Heart left ventricle (tissue), 16 donors: ENCODE data around the gene AGRN. TPM values are rescaled to one million over a fixed set of nuclear protein-coding genes. Genes with fewer than 3 reads are reported as not detected.
"Not testable (repeated sequence)": the region's sequence is repeated elsewhere in the genome, so short reads cannot be mapped to it uniquely, and the experiment has no call there.

Experiments used
- ATAC-seq, 4 donors: fragments of 200-7000 bp; cut with Tn5 transposase; one replicate each; pipeline ENCODE4 v1.9.1; 2020 to 2022; ENCODE audit warnings: moderate library complexity in 4 of 4, mild to moderate bottlenecking in 3 of 4, moderate number of reproducible peaks in 1 of 4
- DNase-seq, 5 donors: peaks; one replicate each; pipeline ENCODE4 v3.0.0-alpha.2; 2020
- H3K27ac ChIP-seq, 12 donors: fragments of 200-600 bp; sonication (generic) in 4 of 12; one replicate each; pipeline versions ENCODE4 v1.5.0 to v1.8.0; 2016 to 2022; ENCODE audit warnings: mild to moderate bottlenecking in 2 of 12
- H3K27me3 ChIP-seq, 9 donors: fragments of 200-600 bp; sonication (generic) in 2 of 9; one replicate each; pipeline versions ENCODE4 v1.5.1 to v1.8.0; 2016 to 2022; ENCODE audit warnings: mild to moderate bottlenecking in 3 of 9
- H3K36me3 ChIP-seq, 9 donors: fragments of 200-600 bp; sonication (generic) in 2 of 9; one replicate each; pipeline versions ENCODE4 v1.5.0 to v1.8.0; 2018 to 2022; ENCODE audit warnings: mild to moderate bottlenecking in 2 of 9
- H3K4me1 ChIP-seq, 12 donors: fragments of 200-600 bp; sonication (generic) in 4 of 12; one replicate each; pipeline versions ENCODE4 v1.5.0 to v1.8.0; 2016 to 2022; ENCODE audit warnings: mild to moderate bottlenecking in 3 of 12
- H3K4me3 ChIP-seq, 12 donors: fragments of 200-600 bp; sonication (generic) in 4 of 12; one replicate each; pipeline versions ENCODE4 v1.5.0 to v1.8.0; 2017 to 2022; ENCODE audit warnings: mild to moderate bottlenecking in 9 of 12, moderate library complexity in 4 of 12
- H3K9me3 ChIP-seq, 12 donors: fragments of 200-600 bp; sonication (generic) in 4 of 12; one replicate each; pipeline versions ENCODE4 v1.5.0 to v1.8.0; 2016 to 2022; ENCODE audit warnings: mild to moderate bottlenecking in 1 of 12
- POLR2A ChIP-seq, 2 donors: fragments of 450-650 bp; IDR thresholded peaks; one replicate each; pipeline ENCODE4 v1.6.1; 2017; ENCODE audit warnings: antibody characterized with exemption in 2 of 2, mild to moderate bottlenecking in 2 of 2, moderate library complexity in 2 of 2
- WGBS, 4 donors: extraction: QIAGEN DNeasy Blood & Tissue Kit in 2 of 4; methylation state at CpG; one replicate each; pipeline versions ENCODE4 v1.1.5 to v1.1.7; 2013 to 2018; 5-methylcytosine and 5-hydroxymethylcytosine counted together
- intact Hi-C, 10 donors: fragments of 100-400 bp; cut with DNase I; formaldehyde crosslinking; loops; one replicate each; pipeline versions ENCODE4 v1.11.1 to v1.14.2; 2022
- polyA plus RNA-seq, 2 donors: library from polyadenylated mRNA; stranded (reverse); fragments of 200-250 nt; gene quantifications; one replicate each; pipeline ENCODE4 v1.2.3, GENCODE V29; 2013
- total RNA-seq, 9 donors: library from RNA; depleted of rRNA in 2 of 9; stranded (reverse); fragments of >200 nt in 2 of 9; fragmentation: NEBNext Ultra II Directional in 3 of 9; extraction: Animal tissue kit (Norgen Biotek cat#: 25700) in 3 of 9; gene quantifications; one replicate each; pipeline versions ENCODE4 v1.1.0 to v1.2.4, GENCODE V29; 2016 to 2023
- TF ChIP-seq, protein P1 (sequence below), 12 donors: fragments of 200-600 bp; sonication (generic) in 4 of 12; IDR thresholded peaks; one replicate each; pipeline versions ENCODE4 v1.5.0 to v1.8.0; 2018 to 2022; ENCODE audit warnings: antibody characterized with exemption in 12 of 12, mild to moderate bottlenecking in 5 of 12
- donor health status: ischemic (EF 13 %, LVEDD 7.1; RV severe dilation, severe dysfunction).
- donor health status: healthy with polysubstance abuse.
- donor health status: DM: no; HTN: yes; CAD: no.
- donor health status: DM: no; HTN: no; CAD: no.
- donor health status: ischemic (EF 25% LVEDD 6.9; RV normal size, moderate dysfunction).
- donor health status: ischemic (EF 25% LVEDD 5.7; RV mildly dilated, moderate dysfunction).
- donor health status: healthy.
- donor health status: DM: yes; HTN: yes; CAD: no.
- donor health status: ischemic (EF 35%, LVEDD 5.7; RV mildly dilated, moderate dysfunction).
- donor health status: nonischemic (EF 11% LVEDD 7.7; RV severe dilation, severe dysfunction).
- donor health status: DM: yes; HTN: yes; CAD: no.
- donor health status: PGD.
- donor health status: ischemic (EF 29% LVEDD 5.4; RV normal size, mild dysfunction).
- donor health status: nonischemic (EF 23%, LVEDD 6.1; RV moderate dilation, normal function).

The AGRN gene
- total and polyA plus RNA-seq, 11 donors, result 9.7 to 45.7 (median 18.6) TPM

DNA sequence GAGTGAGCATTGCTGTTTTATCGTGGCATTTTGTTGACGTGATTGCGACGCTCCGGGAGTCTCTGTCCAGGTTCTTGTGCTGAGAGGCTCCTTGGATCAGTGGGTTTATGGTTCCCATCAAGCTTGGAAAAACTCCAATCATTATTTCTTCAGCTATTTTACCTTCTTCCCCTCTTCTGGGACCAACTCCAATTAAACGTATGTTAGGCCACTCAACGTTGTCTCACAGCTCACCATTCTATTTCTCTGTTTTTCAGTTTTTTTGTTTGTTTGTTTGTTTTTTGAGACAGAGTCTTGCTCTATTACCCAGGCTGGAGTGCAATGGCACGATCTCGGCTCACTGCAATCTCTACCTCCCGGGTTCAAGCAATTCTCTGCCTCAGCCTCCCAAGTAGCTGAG, 28.0 kb upstream of the AGRN start:
- H3K27ac ChIP-seq, result no peak overlapping the region
- ATAC-seq (no peak), DNase-seq (no peak)
- intact Hi-C loops, result no loop called here
- WGBS, 4 donors, result 95 to 97% (median 96%) methylated on average over 10 of the region's 10 CpGs
- peaks cover 0 to 11% (median 3%) of the 10 kb centered on the region in 12 donors for H3K9me3 ChIP-seq
- H3K36me3 ChIP-seq, result no peaks in the 10 kb centered on the region
- TF ChIP-seq POLR2A (IDR thresholded peaks at IDR 0.05), result no peak
- TF ChIP-seq, protein P1, sequence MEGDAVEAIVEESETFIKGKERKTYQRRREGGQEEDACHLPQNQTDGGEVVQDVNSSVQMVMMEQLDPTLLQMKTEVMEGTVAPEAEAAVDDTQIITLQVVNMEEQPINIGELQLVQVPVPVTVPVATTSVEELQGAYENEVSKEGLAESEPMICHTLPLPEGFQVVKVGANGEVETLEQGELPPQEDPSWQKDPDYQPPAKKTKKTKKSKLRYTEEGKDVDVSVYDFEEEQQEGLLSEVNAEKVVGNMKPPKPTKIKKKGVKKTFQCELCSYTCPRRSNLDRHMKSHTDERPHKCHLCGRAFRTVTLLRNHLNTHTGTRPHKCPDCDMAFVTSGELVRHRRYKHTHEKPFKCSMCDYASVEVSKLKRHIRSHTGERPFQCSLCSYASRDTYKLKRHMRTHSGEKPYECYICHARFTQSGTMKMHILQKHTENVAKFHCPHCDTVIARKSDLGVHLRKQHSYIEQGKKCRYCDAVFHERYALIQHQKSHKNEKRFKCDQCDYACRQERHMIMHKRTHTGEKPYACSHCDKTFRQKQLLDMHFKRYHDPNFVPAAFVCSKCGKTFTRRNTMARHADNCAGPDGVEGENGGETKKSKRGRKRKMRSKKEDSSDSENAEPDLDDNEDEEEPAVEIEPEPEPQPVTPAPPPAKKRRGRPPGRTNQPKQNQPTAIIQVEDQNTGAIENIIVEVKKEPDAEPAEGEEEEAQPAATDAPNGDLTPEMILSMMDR (IDR thresholded peaks at IDR 0.05), result no peak
- no peak overlapping the region for H3K4me3 ChIP-seq
- H3K27me3 ChIP-seq, result peaks cover 0 to 6% (median 0%) of the 10 kb centered on the region in 9 donors
- no peaks in the 10 kb centered on the region for H3K4me1 ChIP-seq

DNA sequence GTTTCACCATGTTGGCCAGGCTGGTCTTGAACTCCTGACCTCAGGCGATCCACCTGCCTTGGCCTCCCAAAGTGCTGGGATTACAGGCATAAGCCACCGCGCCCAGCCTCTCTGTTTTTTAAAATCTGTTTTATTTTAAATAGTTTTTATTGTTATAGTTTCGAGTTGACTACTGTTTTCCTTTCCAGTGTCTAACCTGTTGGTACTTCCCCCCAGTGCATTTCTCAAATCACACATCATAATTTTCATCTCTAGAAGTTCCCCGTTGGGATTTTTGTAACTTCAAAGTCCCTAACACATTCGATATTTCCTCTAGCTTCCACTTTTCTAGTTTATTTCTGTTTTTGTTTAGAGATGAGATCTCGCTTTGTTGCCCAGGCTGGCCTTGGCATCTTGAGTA, 27.6 kb upstream of the AGRN start:
- Histone ChIP-seq H3K27ac (no peak overlapping the region), H3K27me3 (peaks cover 0 to 10% (median 0%) of the 10 kb centered on the region in 9 donors), H3K9me3 (peaks cover 0 to 11% (median 3%) of the 10 kb centered on the region in 12 donors), H3K4me1 (peaks cover 0 to 4% (median under 1%) of the 10 kb centered on the region in 12 donors), H3K4me3 (no peak overlapping the region), H3K36me3 (no peaks in the 10 kb centered on the region)
- DNase-seq (no peak), ATAC-seq (no peak)
- TF ChIP-seq, protein P1 (IDR thresholded peaks at IDR 0.05), result no peak
- no peak for TF ChIP-seq POLR2A (IDR thresholded peaks at IDR 0.05)
- intact Hi-C loops, result no loop called here
- 93 to 96% (median 94%) methylated on average over 7 of the region's 7 CpGs for WGBS, 4 donors

DNA sequence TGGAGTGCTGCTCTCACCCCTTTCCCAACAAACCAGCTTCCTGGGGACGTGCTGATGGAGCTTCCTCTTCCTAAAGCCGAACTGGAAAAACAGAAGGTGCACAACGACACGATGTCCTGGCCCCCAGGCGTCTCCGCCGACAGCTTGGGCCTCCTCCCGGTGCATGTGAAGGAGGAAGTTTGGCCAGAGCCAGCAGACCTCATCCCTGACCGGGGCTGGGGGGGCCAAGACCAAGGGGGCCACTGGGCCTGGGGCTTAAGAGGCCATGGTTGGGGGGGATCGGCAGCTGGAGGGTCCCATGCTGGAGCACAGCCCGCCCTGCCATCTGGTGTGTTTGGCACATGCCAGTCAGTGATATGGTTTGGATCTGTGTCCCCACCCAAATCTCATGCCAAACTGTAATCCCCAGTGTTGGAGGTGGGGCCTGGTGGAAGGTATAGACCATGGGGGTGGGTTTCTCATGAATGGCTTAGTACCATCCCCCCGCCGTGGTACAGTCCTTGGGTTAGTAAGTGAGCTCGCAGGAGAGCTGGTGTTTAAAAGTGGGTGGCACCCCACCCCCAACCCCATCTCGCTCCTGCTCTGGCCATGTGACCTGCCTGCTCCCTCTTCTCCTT, 26.4 kb upstream of the AGRN start:
- peaks cover 0 to 11% (median 3%) of the 10 kb centered on the region in 12 donors for H3K9me3 ChIP-seq
- H3K27ac ChIP-seq, result no peak overlapping the region
- H3K4me1 ChIP-seq, result peaks cover 0 to 16% (median 10%) of the 10 kb centered on the region in 12 donors
- 71 to 83% (median 73%) methylated on average over 13 to 15 of the region's 15 CpGs for WGBS, 4 donors
- intact Hi-C loops, result no loop called here
- peaks cover 0 to 7% (median 0%) of the 10 kb centered on the region in 9 donors for H3K36me3 ChIP-seq
- no peak overlapping the region for H3K4me3 ChIP-seq
- ATAC-seq (no peak), DNase-seq (peak in 2 of 5 donors; percentile 13 to 49)
- H3K27me3 ChIP-seq, result peaks cover 0 to 22% (median 0%) of the 10 kb centered on the region in 9 donors
- no peak for TF ChIP-seq POLR2A (IDR thresholded peaks at IDR 0.05)
- TF ChIP-seq, protein P1 (IDR thresholded peaks at IDR 0.05), result no peak

DNA sequence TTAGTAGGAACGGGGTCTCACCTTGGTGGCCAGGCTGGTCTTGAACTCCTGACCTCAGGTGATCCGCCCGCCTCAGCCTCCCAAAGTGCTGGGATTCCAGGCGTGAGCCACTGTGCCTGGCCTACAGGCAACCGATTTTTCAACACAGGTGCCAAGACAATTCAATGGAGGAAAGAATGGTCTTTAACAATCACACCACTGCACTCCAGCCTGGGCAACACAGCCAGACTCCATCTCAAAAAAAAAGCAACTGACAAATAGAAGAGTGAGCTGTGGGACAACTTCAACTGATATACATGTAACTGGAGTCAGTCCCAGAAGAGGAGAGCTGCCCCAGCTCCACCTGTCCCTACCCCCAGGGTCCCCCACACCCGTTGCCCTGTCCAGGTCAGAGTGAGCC, 25.4 kb upstream of the AGRN start:
- intact Hi-C loops, H3K36me3 ChIP-seq, H3K4me3 ChIP-seq, DNase-seq, H3K27ac ChIP-seq, ATAC-seq: not testable (repeated sequence)
- 86 to 95% (median 88%) methylated on average over 6 of the region's 6 CpGs for WGBS, 4 donors
- Histone ChIP-seq H3K27me3 (peaks cover 0 to 32% (median 0%) of the 10 kb centered on the region in 9 donors), H3K4me1 (peaks cover 0 to 22% (median 15%) of the 10 kb centered on the region in 12 donors), H3K9me3 (peaks cover 0 to 11% (median 3%) of the 10 kb centered on the region in 12 donors)
